HG02571 (cell line): ENCODE data around the gene SMIM36.
"Not testable (repeated sequence)": the region's sequence is repeated elsewhere in the genome, so short reads cannot be mapped to it uniquely, and the experiment has no call there.

Experiments used
- ATAC-seq: cut with Tn5 transposase; IDR thresholded peaks from one replicate; pipeline ENCODE4 v1.9.1; 2021; ENCODE audit warnings: mild to moderate bottlenecking, moderate library complexity; ENCODE audit not compliant: unreplicated experiment

Gene SMIM36

GRCh38 chr17:55417411-55418268 is 93.6 kb downstream of the SMIM36 start:
- no peak for ATAC-seq

- no peak for ATAC-seq
These were observed 94.7 kb downstream of the SMIM36 start for GRCh38 chr17:55416470-55417052.

DNA sequence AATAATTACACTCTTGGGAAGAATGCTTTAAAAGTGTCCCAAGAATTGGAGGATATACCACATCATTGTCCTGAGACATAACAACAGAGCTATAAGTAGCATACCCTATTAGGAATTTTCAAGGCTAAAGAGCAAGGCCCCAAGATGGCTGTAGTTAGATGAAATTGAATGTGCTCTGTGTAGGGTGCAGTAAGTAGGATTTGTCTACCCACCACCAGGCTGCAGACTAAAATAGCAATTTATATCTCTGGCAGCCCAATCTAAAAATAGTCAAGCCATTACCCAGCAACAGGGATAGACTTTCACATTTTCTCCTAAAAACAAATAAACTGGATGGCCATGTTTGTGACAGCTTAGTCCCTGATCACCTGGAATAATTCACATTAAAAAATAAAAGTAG is 95.3 kb downstream of the SMIM36 start:
- ATAC-seq: no peak

DNA sequence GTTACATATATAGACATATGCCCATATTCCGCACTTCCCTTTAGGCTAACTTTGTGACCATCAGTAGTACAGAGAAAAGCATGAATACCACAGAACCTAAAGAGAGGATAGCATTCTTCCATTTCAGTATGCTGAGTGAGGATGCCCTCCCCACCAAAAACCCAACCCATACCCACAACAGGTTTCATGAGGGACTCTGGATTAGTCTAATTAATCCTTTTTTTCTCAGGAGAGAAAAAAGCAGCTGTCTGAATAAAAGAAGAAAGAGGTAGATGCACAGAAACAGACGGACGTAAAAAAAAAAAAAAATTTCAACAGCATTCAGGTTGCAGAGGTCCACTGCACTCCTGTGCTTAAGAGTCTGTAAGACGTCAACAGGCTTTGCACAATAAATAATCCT is 96.3 kb downstream of the SMIM36 start:
- no peak for ATAC-seq

- no peak for ATAC-seq
These were observed 97.3 kb downstream of the SMIM36 start for GRCh38 chr17:55413825-55414489.

GRCh38 chr17:55411463-55411855 is 99.8 kb downstream of the SMIM36 start:
- no peak for ATAC-seq

- ATAC-seq: no peak
These were observed 100.4 kb downstream of the SMIM36 start for GRCh38 chr17:55410722-55411462.

GRCh38 chr17:55409030-55409800 is 102.0 kb downstream of the SMIM36 start:
- ATAC-seq: no peak

GRCh38 chr17:55407641-55408566 is 103.3 kb downstream of the SMIM36 start:
- ATAC-seq: no peak

DNA sequence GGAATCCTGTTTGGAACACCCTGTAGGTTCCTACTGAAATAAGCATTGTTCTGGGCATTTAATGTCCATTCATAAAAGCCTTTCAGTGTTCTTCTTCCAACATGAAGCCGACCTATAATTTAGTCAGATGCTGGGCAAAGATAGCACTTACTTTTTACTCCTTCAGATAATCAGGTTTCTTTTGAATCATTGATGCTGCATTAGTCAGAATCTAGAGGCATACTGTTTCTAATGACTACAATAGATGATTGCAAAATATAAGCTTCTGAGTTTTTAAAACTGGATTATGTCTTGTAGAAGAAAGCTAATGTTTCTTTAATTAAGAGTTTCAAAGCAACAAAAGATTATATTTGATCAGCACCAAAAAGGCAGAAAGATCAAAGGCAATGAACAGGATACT is 105.7 kb downstream of the SMIM36 start:
- ATAC-seq: no peak

DNA sequence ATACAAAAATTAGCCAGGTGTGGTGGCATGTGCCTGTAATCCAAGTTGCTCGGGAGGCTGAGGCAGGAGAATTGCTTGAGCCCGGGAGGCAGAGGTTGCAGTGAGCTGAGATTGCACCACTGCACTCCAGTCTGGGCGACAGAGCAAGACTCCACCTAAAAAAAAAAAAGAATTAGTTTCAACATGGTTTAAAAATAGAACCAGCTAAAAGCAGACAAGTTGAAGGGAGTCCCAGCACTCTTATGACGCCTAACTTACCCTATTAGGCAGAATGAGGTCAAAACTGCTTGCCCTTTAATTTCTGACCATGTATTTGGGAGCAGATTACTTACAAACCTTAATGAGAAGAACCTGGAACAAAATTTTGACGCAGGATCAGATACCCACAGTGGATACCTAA is 107.1 kb downstream of the SMIM36 start:
- not testable (repeated sequence) for ATAC-seq

- ATAC-seq: no peak
These were observed 108.9 kb downstream of the SMIM36 start for GRCh38 chr17:55402374-55402773.
